ENCODE results near the gene NFIA.

The NFIA gene

DNA sequence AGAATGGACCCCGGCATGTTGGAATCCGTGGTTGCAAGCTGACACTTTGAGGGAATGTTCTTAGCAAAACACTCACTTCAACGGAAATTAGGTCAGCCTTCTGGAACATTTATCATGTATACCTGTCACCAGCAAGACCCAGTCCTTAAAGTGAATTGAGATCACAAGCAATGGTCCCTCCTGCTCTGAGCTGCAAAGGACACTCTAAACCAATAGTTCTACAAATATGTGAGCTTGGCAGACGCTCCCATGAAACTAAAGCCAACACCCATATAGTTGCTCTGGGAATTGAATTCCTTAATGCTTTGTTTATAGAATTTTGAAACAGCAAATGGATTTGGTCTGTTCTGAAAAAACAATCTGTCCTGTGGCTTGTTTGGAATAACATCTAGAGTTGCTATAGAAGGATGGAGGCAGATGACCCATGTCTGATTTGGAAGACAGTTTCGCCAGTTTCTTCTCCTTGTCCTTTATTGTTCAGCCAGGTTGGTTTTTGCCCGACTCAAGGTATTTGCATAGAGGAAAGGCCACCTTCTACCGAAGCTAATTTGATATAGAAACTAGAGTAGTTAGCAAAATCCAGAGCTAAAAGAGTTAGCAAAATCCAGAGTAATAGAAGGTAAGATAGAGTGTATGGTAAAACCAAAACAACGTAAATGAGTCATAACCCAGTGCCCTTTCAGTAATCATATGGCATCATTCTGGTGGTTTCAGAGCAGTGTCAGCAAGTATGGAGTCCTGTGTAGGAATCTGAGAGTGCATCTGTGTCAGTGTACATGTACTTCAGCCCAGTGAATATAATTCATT, 236.2 kb downstream of the NFIA start:
- TF ChIP-seq FOXP2 (optimal IDR thresholded peaks at IDR 0.05; ENCODE audit: control extremely low read depth, extremely low read length, insufficient read depth) (no peak), EZH2 (IDR thresholded peaks at IDR 0.05) (no peak), POLR2AphosphoS5 (IDR thresholded peaks at IDR 0.05; ENCODE audit: borderline replicate concordance, low read depth, low read length) (no peak; the same call in 1 of the 2 replicates)
- Histone ChIP-seq H3K36me3 (ENCODE audit: insufficient read depth, low read length) (no peaks in the 10 kb centered on the region; the same call in 1 of the 2 replicates), H3K4me3 (peak overlapping the region; percentile 44; the same call in 1 of the 2 replicates), H3K27ac (peak overlapping the region; percentile 51; the same call in 1 of the 2 replicates), H3K9me3 (ENCODE audit: low read depth, low read length) (no peaks in the 10 kb centered on the region; the same call in 1 of the 2 replicates), H3K9ac (ENCODE audit: insufficient read length) (no peak overlapping the region)
- no peak for DNase-seq (ENCODE audit: low read depth, low spot score)

DNA sequence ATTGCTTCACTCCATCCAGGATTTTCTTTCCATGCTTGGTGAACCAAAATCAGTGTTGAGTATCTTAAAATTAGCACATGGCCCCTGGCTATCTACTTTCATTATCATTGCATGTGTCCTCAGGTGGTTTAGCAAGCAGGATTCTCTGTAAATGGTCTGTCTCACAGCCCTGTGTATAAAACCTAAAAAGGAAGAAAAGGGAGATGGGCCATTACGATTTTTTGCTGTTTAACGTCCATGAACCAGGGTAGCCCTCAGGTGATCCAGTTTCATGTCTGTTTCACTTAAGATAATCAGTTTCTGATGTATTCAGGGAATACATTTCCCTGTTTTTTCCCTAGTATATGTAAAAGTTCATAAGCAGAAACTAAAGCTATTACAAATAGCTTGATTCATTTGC, 238.2 kb downstream of the NFIA start:
- Histone ChIP-seq H3K9ac (ENCODE audit: insufficient read length) (no peak overlapping the region), H3K9me3 (ENCODE audit: low read depth, low read length) (no peaks in the 10 kb centered on the region; the same call in 1 of the 2 replicates), H3K4me3 (no peak overlapping the region), H3K27ac (peak overlapping the region; percentile 1; the same call in 1 of the 2 replicates), H3K36me3 (ENCODE audit: insufficient read depth, low read length) (no peaks in the 10 kb centered on the region)
- DNase-seq (ENCODE audit: low read depth, low spot score) = no peak
- TF ChIP-seq EZH2 (IDR thresholded peaks at IDR 0.05) (no peak), FOXP2 (optimal IDR thresholded peaks at IDR 0.05; ENCODE audit: control extremely low read depth, extremely low read length, insufficient read depth) (no peak), POLR2AphosphoS5 (IDR thresholded peaks at IDR 0.05; ENCODE audit: borderline replicate concordance, low read depth, low read length) (no peak)

DNA sequence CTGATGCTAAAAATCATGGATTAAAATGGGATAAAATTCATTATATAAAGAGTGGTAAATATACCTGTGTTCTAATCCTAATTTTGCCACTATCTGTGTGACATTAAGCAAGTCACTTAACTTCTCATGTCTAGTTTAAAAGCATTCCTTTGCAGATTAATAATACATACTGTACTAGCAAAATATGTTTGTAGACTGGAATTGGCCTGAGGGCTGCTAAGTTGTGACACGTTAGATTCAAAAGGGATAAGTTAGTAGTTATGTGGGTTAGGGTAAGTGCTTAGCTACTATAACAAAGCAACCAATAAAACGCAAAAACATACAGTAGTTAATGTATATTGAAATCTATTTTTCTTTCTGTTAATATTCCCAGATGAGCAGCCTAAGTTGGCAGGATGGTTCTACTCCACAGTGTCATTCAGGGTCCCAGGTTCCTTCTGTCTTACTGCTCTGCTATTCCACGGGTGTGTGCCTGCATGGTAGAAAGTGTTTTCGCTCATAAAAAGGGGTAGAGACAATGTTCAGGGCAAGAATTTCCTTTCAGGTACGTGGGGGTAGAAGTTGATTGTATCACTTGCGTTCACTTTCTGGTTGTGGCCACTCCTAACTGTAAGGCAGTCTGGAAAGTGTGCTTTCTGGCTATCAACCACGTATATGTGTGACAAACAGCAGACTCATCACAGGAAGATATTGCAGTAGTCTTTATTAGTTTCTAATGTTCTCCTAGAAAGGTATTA, 239.8 kb downstream of the NFIA start:
- Histone ChIP-seq H3K4me3 (no peak overlapping the region), H3K9ac (ENCODE audit: insufficient read length) (no peak overlapping the region), H3K36me3 (ENCODE audit: insufficient read depth, low read length) (no peaks in the 10 kb centered on the region), H3K27ac (no peak overlapping the region), H3K9me3 (ENCODE audit: low read depth, low read length) (no peaks in the 10 kb centered on the region; the same call in 1 of the 2 replicates)
- no peak for DNase-seq (ENCODE audit: low read depth, low spot score)
- TF ChIP-seq EZH2 (IDR thresholded peaks at IDR 0.05) = no peak
- TF ChIP-seq POLR2AphosphoS5 (IDR thresholded peaks at IDR 0.05; ENCODE audit: borderline replicate concordance, low read depth, low read length) = no peak
- no peak for TF ChIP-seq FOXP2 (optimal IDR thresholded peaks at IDR 0.05; ENCODE audit: control extremely low read depth, extremely low read length, insufficient read depth)

DNA sequence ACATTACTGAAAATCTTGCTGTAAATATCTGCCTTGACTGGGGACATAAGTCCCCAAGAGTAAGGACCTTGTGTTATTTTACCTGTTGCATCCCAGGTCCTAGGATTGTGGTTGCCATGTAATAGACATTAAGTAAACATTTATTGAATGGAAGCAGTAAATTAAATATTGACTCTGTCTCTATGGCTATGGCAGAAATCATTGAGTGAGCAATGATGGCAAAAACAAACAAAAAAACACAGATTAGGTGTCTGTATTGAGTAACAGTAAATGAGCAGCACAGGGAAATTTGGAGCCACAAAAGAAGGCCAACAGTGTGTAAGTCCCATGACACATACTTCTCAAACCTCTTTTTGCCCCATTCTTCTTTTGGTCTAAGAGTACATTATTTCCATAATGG, 240.4 kb downstream of the NFIA start:
- TF ChIP-seq POLR2AphosphoS5 (IDR thresholded peaks at IDR 0.05; ENCODE audit: borderline replicate concordance, low read depth, low read length) = no peak
- TF ChIP-seq EZH2 (IDR thresholded peaks at IDR 0.05) = no peak
- TF ChIP-seq FOXP2 (optimal IDR thresholded peaks at IDR 0.05; ENCODE audit: control extremely low read depth, extremely low read length, insufficient read depth) = no peak
- Histone ChIP-seq H3K4me3 (no peak overlapping the region), H3K36me3 (ENCODE audit: insufficient read depth, low read length) (no peaks in the 10 kb centered on the region), H3K9ac (ENCODE audit: insufficient read length) (no peak overlapping the region), H3K27ac (no peak overlapping the region), H3K9me3 (ENCODE audit: low read depth, low read length) (no peaks in the 10 kb centered on the region; the same call in 1 of the 2 replicates)
- DNase-seq (ENCODE audit: low read depth, low spot score) = no peak

DNA sequence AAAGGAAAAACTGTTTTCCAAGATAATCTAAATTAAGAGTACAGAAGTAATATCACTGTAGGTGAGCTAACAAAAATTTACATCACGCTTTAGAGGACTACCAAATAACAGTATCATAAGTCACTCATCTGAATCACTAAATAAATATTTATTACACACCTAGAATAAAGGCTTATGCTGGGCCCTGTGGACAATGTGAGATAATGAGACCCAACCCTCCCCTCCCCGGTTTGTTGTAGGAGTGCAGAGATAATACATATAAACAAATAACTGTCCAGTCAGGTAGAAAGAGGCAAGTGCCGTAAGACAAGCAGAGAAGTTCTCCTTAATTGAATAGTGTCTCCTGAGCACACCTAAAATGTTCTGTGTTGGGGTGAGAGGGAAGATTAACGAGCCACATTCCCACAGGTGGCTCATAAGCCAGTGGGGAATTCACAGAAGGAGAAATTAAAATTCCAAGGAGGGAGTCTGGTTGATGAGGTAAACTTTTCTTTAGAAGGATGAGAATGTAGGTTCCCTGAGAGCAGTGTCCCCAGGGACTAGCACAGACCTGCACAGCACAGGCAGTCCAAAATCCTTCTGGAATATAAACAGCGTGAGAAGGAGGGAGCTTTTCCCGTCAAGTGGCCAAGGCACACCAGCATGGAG, 241.4 kb downstream of the NFIA start:
- TF ChIP-seq POLR2AphosphoS5 (IDR thresholded peaks at IDR 0.05; ENCODE audit: borderline replicate concordance, low read depth, low read length) = no peak
- TF ChIP-seq FOXP2 (optimal IDR thresholded peaks at IDR 0.05; ENCODE audit: control extremely low read depth, extremely low read length, insufficient read depth) = no peak
- no peak for TF ChIP-seq EZH2 (IDR thresholded peaks at IDR 0.05)
- Histone ChIP-seq H3K36me3 (ENCODE audit: insufficient read depth, low read length) (no peaks in the 10 kb centered on the region), H3K9ac (ENCODE audit: insufficient read length) (no peak overlapping the region), H3K4me3 (no peak overlapping the region), H3K27ac (no peak overlapping the region), H3K9me3 (ENCODE audit: low read depth, low read length) (no peaks in the 10 kb centered on the region; the same call in 1 of the 2 replicates)
- no peak for DNase-seq (ENCODE audit: low read depth, low spot score)

DNA sequence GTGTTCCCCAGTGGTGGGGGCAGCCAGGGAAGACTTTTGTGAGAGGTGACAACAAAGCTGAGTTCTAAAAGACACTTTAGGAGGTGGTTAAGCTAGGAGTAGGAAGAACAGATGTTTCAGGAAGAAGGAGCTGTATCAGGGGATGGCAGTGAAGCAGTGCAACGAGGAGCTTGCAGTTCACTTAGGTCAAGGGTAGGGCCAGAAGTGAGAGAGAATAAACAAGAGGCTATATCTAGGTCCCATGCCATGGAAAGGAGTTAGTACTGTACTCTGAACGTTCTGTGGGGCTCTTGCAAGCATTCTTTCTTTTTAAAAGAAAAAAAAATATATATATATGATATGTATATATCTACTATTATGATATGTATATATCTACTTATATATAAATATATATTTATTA, 244.4 kb downstream of the NFIA start:
- TF ChIP-seq FOXP2 (optimal IDR thresholded peaks at IDR 0.05; ENCODE audit: control extremely low read depth, extremely low read length, insufficient read depth) = no peak
- no peak for TF ChIP-seq POLR2AphosphoS5 (IDR thresholded peaks at IDR 0.05; ENCODE audit: borderline replicate concordance, low read depth, low read length)
- no peak for TF ChIP-seq EZH2 (IDR thresholded peaks at IDR 0.05)
- Histone ChIP-seq H3K9ac (ENCODE audit: insufficient read length) (no peak overlapping the region), H3K9me3 (ENCODE audit: low read depth, low read length) (no peaks in the 10 kb centered on the region; the same call in 1 of the 2 replicates), H3K36me3 (ENCODE audit: insufficient read depth, low read length) (no peaks in the 10 kb centered on the region), H3K27ac (no peak overlapping the region), H3K4me3 (no peak overlapping the region)
- DNase-seq (ENCODE audit: low read depth, low spot score) = no peak

DNA sequence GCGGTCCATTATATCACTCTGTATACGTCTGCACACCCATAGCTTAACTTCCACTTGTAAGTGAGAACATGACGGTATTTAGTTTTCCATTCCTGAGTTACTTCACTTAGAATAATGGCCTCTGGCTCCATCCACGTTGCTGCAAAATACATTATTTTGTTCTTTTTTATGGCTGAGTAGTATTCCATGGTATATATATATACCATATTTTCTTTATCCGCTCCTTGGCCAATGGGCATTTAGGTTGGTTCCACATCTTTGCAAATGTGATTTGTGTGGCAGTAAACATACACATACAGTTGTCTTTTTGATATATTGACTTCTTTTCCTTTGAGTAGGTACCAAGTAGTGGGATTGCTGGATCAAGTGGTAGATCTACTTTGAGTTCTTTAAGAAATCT, 245.1 kb downstream of the NFIA start:
- TF ChIP-seq FOXP2 (optimal IDR thresholded peaks at IDR 0.05; ENCODE audit: control extremely low read depth, extremely low read length, insufficient read depth) = no peak
- TF ChIP-seq EZH2 (IDR thresholded peaks at IDR 0.05) = no peak
- TF ChIP-seq POLR2AphosphoS5 (IDR thresholded peaks at IDR 0.05; ENCODE audit: borderline replicate concordance, low read depth, low read length) = no peak
- Histone ChIP-seq H3K36me3 (ENCODE audit: insufficient read depth, low read length) (no peaks in the 10 kb centered on the region), H3K4me3 (no peak overlapping the region), H3K9ac (ENCODE audit: insufficient read length) (no peak overlapping the region), H3K27ac (no peak overlapping the region), H3K9me3 (ENCODE audit: low read depth, low read length) (no peaks in the 10 kb centered on the region)
- no peak for DNase-seq (ENCODE audit: low read depth, low spot score)

DNA sequence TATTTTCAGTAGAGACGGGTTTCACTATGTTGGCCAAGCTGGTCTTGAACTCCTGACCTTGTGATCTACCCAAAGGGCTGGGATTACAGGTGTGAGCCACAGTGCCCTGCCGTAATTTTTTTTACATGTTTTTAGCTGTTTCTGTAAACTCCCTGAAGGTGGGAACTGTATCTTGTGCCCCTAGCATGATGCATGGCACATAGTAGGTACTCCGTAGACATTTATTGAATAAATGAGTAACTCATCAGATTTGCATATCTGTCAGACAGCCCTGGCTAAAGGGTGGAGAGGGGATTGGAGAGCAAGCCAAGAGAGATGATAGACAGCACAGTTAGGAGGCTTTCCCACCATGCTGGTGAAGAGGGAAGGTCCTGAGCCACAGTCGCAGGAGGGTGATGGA, 247.2 kb downstream of the NFIA start:
- Histone ChIP-seq H3K9ac (ENCODE audit: insufficient read length) (no peak overlapping the region), H3K4me3 (no peak overlapping the region), H3K27ac (no peak overlapping the region), H3K9me3 (ENCODE audit: low read depth, low read length) (no peaks in the 10 kb centered on the region), H3K36me3 (ENCODE audit: insufficient read depth, low read length) (no peaks in the 10 kb centered on the region)
- DNase-seq (ENCODE audit: low read depth, low spot score) = no peak
- TF ChIP-seq EZH2 (IDR thresholded peaks at IDR 0.05) = no peak
- TF ChIP-seq POLR2AphosphoS5 (IDR thresholded peaks at IDR 0.05; ENCODE audit: borderline replicate concordance, low read depth, low read length) = no peak
- no peak for TF ChIP-seq FOXP2 (optimal IDR thresholded peaks at IDR 0.05; ENCODE audit: control extremely low read depth, extremely low read length, insufficient read depth)
